DOHH2 (cell line): Measurements from ENCODE around the gene MRPL53.
A peak's percentile ranks its signal among the peaks of the same experiment; 100 is the strongest.

Source experiments
- CTCF ChIP-seq: fragments of 200-600 bp; sonication (generic); IDR thresholded peaks from one replicate; pipeline ENCODE4 v1.5.1; 2014; ENCODE audit warnings: antibody characterized with exemption, mild to moderate bottlenecking, low read depth, low read length; ENCODE audit not compliant: poor library complexity, severe bottlenecking
- EZH2phosphoT487 ChIP-seq: fragments of 200-600 bp; sonication (generic); IDR thresholded peaks from 2 replicates; pipeline ENCODE4 v1.6.1; 2017; ENCODE audit warnings: borderline replicate concordance, mild to moderate bottlenecking, antibody characterized with exemption, low read length, moderate library complexity, mixed read lengths

- TF ChIP-seq CTCF (peak; percentile 54), EZH2phosphoT487 (no peak)
Measured at GRCh38 chr2:74461187-74462053, 11.1 kb downstream of the MRPL53 start.
